K562 (cell line): ENCODE data around the gene SPINK4. TPM values are rescaled to one million over a fixed set of nuclear protein-coding genes. Genes with fewer than 3 reads are reported as not detected.

Source experiments
- EHMT2 ChIP-seq: fragments of 450-650 bp; IDR thresholded peaks from 2 replicates; pipeline ENCODE4 v1.6.1; 2018; ENCODE audit warnings: antibody characterized with exemption
- GABPB2 ChIP-seq: fragments of 250-450 bp; sonication (Bioruptor Pico); conservative IDR thresholded peaks from 2 replicates; pipeline ENCODE4 v1.5.1; 2021; ENCODE audit warnings: mild to moderate bottlenecking
- IFI16 ChIP-seq: fragments of 250-450 bp; sonication (Bioruptor Pico); IDR thresholded peaks from 2 replicates; pipeline ENCODE4 v2.1.2; 2022; ENCODE audit warnings: mild to moderate bottlenecking, inconsistent platforms
- KDM4B ChIP-seq, 2 experiments: fragments of 450-650 bp in 1 of 2; sonication (generic) in 1 of 2; IDR thresholded peaks; 2 replicates each; pipeline ENCODE4 v1.6.1; 2016 to 2017; ENCODE audit warnings: borderline replicate concordance in 2 of 2, antibody characterized with exemption in 1 of 2, low read depth in 1 of 2, mild to moderate bottlenecking in 1 of 2
- LARP7 ChIP-seq: fragments of 450-650 bp; IDR thresholded peaks from 2 replicates; pipeline ENCODE4 v1.6.1; 2016
- MIER1 ChIP-seq: fragments of 450-650 bp; IDR thresholded peaks from 2 replicates; pipeline ENCODE4 v1.6.1; 2016; ENCODE audit warnings: antibody characterized with exemption, mild to moderate bottlenecking, low read depth
- PCBP2 ChIP-seq: fragments of 200-400 bp; formaldehyde crosslinking; IDR thresholded peaks from 2 replicates; pipeline ENCODE4 v1.6.1; 2018; ENCODE audit warnings: low read length, low read depth, mild to moderate bottlenecking, moderate library complexity; ENCODE audit not compliant: poor library complexity, severe bottlenecking
- PHF8 ChIP-seq: fragments of 200-600 bp; sonication (generic); IDR thresholded peaks from 2 replicates; pipeline ENCODE4 v1.6.1; 2012; ENCODE audit warnings: mixed run types, mild to moderate bottlenecking, inconsistent platforms, low read length, moderate library complexity, borderline replicate concordance
- RBM17 ChIP-seq: fragments of 200-400 bp; formaldehyde crosslinking; IDR thresholded peaks from 2 replicates; pipeline ENCODE4 v1.6.1; 2017; ENCODE audit warnings: low read depth, mild to moderate bottlenecking, low read length, borderline replicate concordance
- STAT5B ChIP-seq: fragments of 250-450 bp; sonication (Bioruptor Pico); IDR thresholded peaks from 2 replicates; pipeline ENCODE4 v1.8.0; 2021; ENCODE audit warnings: mild to moderate bottlenecking, inconsistent platforms
- TSC22D4 ChIP-seq: fragments of 450-650 bp; IDR thresholded peaks from 2 replicates; pipeline ENCODE4 v1.6.1; 2016; ENCODE audit warnings: missing genetic modification characterization, missing biosample characterization, control low read depth
- YBX1 ChIP-seq: fragments of 450-650 bp; IDR thresholded peaks from 2 replicates; pipeline ENCODE4 v1.7.1; 2016; ENCODE audit warnings: mild to moderate bottlenecking
- ZBTB43 ChIP-seq: sonication (generic); formaldehyde crosslinking; IDR thresholded peaks from 2 replicates; pipeline ENCODE4 v1.8.0; 2023; ENCODE audit warnings: mild to moderate bottlenecking, missing genetic modification reagents
- ZNF518B ChIP-seq: fragments of 250-450 bp; sonication (Bioruptor Pico); IDR thresholded peaks from 2 replicates; pipeline ENCODE4 v1.5.0; 2021; ENCODE audit warnings: mild to moderate bottlenecking, moderate library complexity
- polyA plus RNA-seq, 8 experiments: library from polyadenylated mRNA; depleted of rRNA in 4 of 8; stranded (reverse) in 5 of 8; unstranded in 3 of 8; fragments of >200 nt; fragmentation: Nextera tagmentation in 2 of 8; fragmentation: Illumina TruSeq in 1 of 8; extraction: Ambion mirVana in 2 of 8; extraction: Trizol in 1 of 8; gene quantifications; 2 replicates each; pipeline versions ENCODE4 v1.2.1 to v1.2.3, GENCODE V29; 2011 to 2014; ENCODE audit warnings: inconsistent platforms in 1 of 8, missing spikeins in 1 of 8
- total RNA-seq, 7 experiments: library from RNA; depleted of rRNA in 6 of 7; stranded (reverse); fragments of >200 nt in 6 of 7; fragmentation: Illumina TruSeq in 2 of 7; extraction: Trizol in 2 of 7; gene quantifications; 2 replicates each; pipeline versions ENCODE4 v1.2.1 to v1.2.3, GENCODE V29; 2011 to 2021; ENCODE audit warnings: low replicate concordance in 1 of 7
- TF ChIP-seq, protein P1 (sequence below): sonication (generic); formaldehyde crosslinking; IDR thresholded peaks from 2 replicates; pipeline ENCODE4 v1.9.0; 2022; ENCODE audit warnings: mild to moderate bottlenecking, missing genetic modification reagents
- TF ChIP-seq, protein P2 (sequence below): sonication (generic); formaldehyde crosslinking; IDR thresholded peaks from 2 replicates; pipeline ENCODE4 v1.8.0; 2022; ENCODE audit warnings: mild to moderate bottlenecking, missing genetic modification reagents

SPINK4 gene
- total and polyA plus RNA-seq, 9 of the 15 experiments (the other 6 are each of a cell fraction or from before 2014, with no cell fraction given): 0.74 to 5.5 (median 2.1) TPM; not detected in 2

GRCh38 chr9:33239921-33240320 is at the start of gene SPINK4 (continued):
- no peak for TF ChIP-seq PCBP2
- TF ChIP-seq, protein P1, sequence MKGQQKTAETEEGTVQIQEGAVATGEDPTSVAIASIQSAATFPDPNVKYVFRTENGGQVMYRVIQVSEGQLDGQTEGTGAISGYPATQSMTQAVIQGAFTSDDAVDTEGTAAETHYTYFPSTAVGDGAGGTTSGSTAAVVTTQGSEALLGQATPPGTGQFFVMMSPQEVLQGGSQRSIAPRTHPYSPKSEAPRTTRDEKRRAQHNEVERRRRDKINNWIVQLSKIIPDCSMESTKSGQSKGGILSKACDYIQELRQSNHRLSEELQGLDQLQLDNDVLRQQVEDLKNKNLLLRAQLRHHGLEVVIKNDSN: no peak
- no peak for TF ChIP-seq LARP7
- TF ChIP-seq MIER1: no peak
- TF ChIP-seq PHF8: no peak
- no peak for TF ChIP-seq GABPB2 (CRISPR knock-in tag)
- TF ChIP-seq, protein P2, sequence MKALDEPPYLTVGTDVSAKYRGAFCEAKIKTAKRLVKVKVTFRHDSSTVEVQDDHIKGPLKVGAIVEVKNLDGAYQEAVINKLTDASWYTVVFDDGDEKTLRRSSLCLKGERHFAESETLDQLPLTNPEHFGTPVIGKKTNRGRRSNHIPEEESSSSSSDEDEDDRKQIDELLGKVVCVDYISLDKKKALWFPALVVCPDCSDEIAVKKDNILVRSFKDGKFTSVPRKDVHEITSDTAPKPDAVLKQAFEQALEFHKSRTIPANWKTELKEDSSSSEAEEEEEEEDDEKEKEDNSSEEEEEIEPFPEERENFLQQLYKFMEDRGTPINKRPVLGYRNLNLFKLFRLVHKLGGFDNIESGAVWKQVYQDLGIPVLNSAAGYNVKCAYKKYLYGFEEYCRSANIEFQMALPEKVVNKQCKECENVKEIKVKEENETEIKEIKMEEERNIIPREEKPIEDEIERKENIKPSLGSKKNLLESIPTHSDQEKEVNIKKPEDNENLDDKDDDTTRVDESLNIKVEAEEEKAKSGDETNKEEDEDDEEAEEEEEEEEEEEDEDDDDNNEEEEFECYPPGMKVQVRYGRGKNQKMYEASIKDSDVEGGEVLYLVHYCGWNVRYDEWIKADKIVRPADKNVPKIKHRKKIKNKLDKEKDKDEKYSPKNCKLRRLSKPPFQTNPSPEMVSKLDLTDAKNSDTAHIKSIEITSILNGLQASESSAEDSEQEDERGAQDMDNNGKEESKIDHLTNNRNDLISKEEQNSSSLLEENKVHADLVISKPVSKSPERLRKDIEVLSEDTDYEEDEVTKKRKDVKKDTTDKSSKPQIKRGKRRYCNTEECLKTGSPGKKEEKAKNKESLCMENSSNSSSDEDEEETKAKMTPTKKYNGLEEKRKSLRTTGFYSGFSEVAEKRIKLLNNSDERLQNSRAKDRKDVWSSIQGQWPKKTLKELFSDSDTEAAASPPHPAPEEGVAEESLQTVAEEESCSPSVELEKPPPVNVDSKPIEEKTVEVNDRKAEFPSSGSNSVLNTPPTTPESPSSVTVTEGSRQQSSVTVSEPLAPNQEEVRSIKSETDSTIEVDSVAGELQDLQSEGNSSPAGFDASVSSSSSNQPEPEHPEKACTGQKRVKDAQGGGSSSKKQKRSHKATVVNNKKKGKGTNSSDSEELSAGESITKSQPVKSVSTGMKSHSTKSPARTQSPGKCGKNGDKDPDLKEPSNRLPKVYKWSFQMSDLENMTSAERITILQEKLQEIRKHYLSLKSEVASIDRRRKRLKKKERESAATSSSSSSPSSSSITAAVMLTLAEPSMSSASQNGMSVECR (CRISPR knock-in tag): no peak
- no peak for TF ChIP-seq YBX1
- no peak for TF ChIP-seq RBM17
- no peak for TF ChIP-seq TSC22D4
- no peak for TF ChIP-seq IFI16 (CRISPR knock-in tag)
- peak; percentile 46; the same call in 1 of the 2 replicates for TF ChIP-seq EHMT2
- no peak for TF ChIP-seq KDM4B (IDR thresholded peaks at IDR 0.05; ENCODE audit: borderline replicate concordance in 2 of 2, low read depth in 1 of 2)
- no peak for TF ChIP-seq ZBTB43 (CRISPR knock-in tag)
- no peak for TF ChIP-seq STAT5B (CRISPR knock-in tag)
- no peak for TF ChIP-seq ZNF518B (CRISPR knock-in tag)
